SH-SY5Y (cell line): ENCODE data around the gene ZNF79.

Experiments
- GATA2 ChIP-seq: IDR thresholded peaks from 2 replicates; pipeline ENCODE4 v1.6.1; 2011; ENCODE audit warnings: mild to moderate bottlenecking, low read depth, low read length
- GATA3 ChIP-seq: IDR thresholded peaks from 2 replicates; pipeline ENCODE4 v1.6.1; 2011; ENCODE audit warnings: low read depth, mild to moderate bottlenecking, low read length, moderate library complexity

The ZNF79 gene

GRCh38 chr9:127423934-127424675, at the start of gene ZNF79:
Gene ZNF79, plus strand, starts transcription at chr9:127424382. Its CDS starts 406 bp downstream, at chr9:127424788.
- TF ChIP-seq GATA2 (no peak), GATA3 (no peak)

DNA sequence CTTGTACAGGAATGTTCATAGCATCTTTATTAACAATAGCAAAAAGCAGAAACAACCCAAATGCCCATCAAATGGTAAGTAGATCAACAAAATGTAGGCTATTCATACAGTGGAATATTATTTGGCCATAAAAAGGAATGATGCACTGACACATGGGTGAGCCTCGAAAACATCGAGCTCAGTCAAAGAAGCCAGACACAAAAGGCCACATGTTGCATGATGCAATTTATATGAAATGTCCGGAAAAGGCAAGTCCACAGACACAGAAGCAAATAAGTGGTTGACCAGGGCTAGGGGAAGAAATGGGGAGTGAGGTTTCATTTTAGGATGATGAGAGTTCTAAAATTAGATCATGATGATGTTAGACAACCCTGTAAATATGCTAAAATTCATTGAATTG, 43.7 kb upstream of the ZNF79 start:
- TF ChIP-seq GATA3 (no peak), GATA2 (no peak)

GRCh38 chr9:127382541-127382940, 41.6 kb upstream of the ZNF79 start:
- TF ChIP-seq GATA3 = no peak

GRCh38 chr9:127384016-127384730, 40.0 kb upstream of the ZNF79 start:
- no peak for TF ChIP-seq GATA2
- TF ChIP-seq GATA3 = no peak

DNA sequence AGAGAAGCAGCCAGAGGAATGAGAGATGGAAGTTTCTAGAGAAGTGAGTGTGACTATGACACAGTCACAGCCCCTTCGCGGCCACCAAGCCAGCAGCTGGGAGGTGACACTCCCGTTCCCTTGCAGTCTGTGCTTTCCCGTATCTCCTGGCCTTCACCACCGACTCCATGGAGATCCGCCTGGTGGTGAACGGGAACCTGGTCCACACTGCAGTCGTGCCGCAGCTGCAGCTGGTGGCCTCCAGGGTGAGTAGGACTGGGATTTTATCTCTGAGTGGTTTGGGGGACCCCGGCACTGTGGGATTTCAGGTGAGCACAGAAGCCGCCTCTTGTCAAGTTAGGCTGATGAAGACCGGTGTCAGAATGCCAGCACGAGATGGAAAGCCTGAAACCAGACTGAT, 39.3 kb upstream of the ZNF79 start:
- TF ChIP-seq GATA3 (no peak), GATA2 (no peak)

DNA sequence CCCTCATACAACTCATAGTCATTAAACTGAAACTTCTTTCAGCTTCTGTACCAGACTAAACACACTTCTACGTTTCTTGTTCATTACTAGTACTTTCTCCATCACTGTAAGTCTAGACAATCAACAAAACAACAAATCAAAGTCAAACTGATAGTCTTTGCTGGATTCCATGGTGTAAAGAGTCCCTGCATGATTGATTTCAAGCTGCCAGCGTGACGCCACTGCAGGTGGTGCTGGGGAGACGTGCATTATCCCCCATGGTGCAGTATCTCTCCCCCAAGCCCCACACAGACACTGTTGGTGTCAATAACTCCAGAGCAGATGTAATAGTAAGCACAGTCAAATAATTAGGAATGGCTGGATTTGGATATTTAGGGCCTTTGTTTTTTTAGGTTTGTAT, 37.9 kb upstream of the ZNF79 start:
- no peak for TF ChIP-seq GATA3
- TF ChIP-seq GATA2 = no peak

- TF ChIP-seq GATA2 (no peak), GATA3 (no peak)
These were observed 37.2 kb upstream of the ZNF79 start for GRCh38 chr9:127386981-127387380.

- TF ChIP-seq GATA3 (no peak), GATA2 (no peak)
These were observed 35.9 kb upstream of the ZNF79 start for GRCh38 chr9:127388037-127388855.

GRCh38 chr9:127388856-127389238, 35.3 kb upstream of the ZNF79 start:
- TF ChIP-seq GATA3 (no peak), GATA2 (no peak)

GRCh38 chr9:127389381-127390247, 34.6 kb upstream of the ZNF79 start:
- TF ChIP-seq GATA2 (no peak), GATA3 (no peak)

GRCh38 chr9:127390248-127390545, 34.0 kb upstream of the ZNF79 start:
- TF ChIP-seq GATA2 = no peak

DNA sequence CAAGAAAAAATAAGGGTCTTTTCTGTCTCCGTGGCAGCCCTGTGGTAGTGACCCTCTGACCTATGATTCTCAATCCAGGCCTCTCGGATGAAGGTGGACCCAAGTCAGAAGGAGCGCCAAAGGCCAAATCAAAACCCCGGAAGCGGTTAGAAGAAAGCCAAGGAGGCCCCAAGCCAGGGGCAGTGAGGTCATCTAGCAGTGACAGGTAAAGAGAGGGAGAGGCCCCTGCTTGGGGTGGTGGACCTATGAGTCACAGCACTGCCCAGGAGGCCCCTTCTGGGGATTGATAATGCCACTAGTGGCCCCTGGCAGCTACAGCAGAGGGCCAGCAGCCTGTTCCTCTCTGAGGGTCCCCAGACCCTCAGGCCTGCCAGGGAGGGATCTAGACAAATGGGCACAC, 33.6 kb upstream of the ZNF79 start:
- TF ChIP-seq GATA3 (no peak), GATA2 (no peak)

DNA sequence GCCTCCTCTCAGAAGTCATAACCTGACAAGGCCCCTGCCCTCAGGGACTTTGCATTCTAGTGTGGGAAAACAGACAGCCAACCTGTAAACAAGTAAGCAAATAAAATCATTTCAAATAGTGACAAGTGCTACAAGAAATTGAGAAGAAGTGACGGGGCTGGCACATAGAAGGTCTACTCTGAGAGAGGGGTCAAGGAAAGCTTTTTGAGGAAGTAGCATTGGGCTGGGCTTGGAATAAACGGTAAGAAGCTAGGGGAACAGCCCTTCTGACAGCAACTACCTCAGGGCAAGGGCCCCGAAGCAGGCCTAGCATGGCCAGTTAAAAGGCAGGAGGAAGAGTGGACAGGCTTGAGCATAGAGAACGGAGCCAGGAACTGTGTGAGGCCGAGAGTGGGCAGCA, 32.0 kb upstream of the ZNF79 start:
- TF ChIP-seq GATA2 = no peak
- no peak for TF ChIP-seq GATA3

DNA sequence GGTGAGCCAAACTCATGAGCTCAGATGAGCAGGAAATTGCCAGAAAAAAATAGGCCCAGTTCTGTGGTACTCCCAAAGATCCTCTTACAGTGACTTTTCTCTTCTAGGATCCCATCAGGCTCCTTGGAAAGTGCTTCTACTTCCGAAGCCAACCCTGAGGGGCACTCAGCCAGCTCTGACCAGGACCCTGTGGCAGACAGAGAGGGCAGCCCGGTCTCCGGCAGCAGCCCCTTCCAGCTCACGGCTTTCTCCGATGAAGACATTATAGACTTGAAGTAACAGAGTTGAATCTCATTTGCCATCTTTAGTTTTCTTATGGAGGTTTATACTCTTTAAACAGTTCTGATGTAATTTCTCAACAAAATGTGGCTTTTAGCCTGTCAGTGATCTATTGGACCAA, 31.2 kb upstream of the ZNF79 start:
- no peak for TF ChIP-seq GATA3
- no peak for TF ChIP-seq GATA2

- no peak for TF ChIP-seq GATA3
- TF ChIP-seq GATA2 = no peak
These were observed 30.5 kb upstream of the ZNF79 start for GRCh38 chr9:127393645-127394044.
